ENCODE data around the gene CDCA3. TPM values are rescaled to one million over a fixed set of nuclear protein-coding genes. Genes with fewer than 3 reads are reported as not detected.
A peak's percentile ranks its signal among the peaks of the same experiment; 100 is the strongest.

Gene CDCA3
- total RNA-seq, 1 donor from 2014 or later, result 5.2 TPM

- peaks cover 22% of the 10 kb centered on the region for H3K9me3 Mint-ChIP-seq (ENCODE audit: unreplicated experiment)
- H3K27me3 Mint-ChIP-seq (ENCODE audit: unreplicated experiment), result peaks cover 18% of the 10 kb centered on the region
- H3K36me3 Mint-ChIP-seq (ENCODE audit: unreplicated experiment), result peaks cover 11% of the 10 kb centered on the region
Observed at GRCh38 chr12:6830999-6831398, 20.1 kb downstream of the CDCA3 start.

GRCh38 chr12:6830286-6830890, 20.7 kb downstream of the CDCA3 start:
- peak; percentile 10 for DNase-seq
- Mint-ChIP-seq H3K36me3 (ENCODE audit: unreplicated experiment) (peaks cover 11% of the 10 kb centered on the region), H3K9me3 (ENCODE audit: unreplicated experiment) (peaks cover 22% of the 10 kb centered on the region), H3K4me1 (ENCODE audit: low read depth, unreplicated experiment) (peaks cover 28% of the 10 kb centered on the region), H3K27ac (ENCODE audit: unreplicated experiment) (peak overlapping the region; percentile 54), H3K27me3 (ENCODE audit: unreplicated experiment) (peaks cover 21% of the 10 kb centered on the region), H3K4me3 (ENCODE audit: unreplicated experiment) (peak overlapping the region; percentile 98)
- no peak for TF ChIP-seq CTCF (IDR thresholded peaks at IDR 0.05; ENCODE audit: partially characterized antibody, unreplicated experiment)

More at GRCh38 chr12:6830999-6831398, 20.1 kb downstream of the CDCA3 start:
- no peak for TF ChIP-seq CTCF (IDR thresholded peaks at IDR 0.05; ENCODE audit: partially characterized antibody, unreplicated experiment)
- DNase-seq, result peak; percentile 9
- peaks cover 27% of the 10 kb centered on the region for H3K4me1 Mint-ChIP-seq (ENCODE audit: low read depth, unreplicated experiment)
- H3K4me3 Mint-ChIP-seq (ENCODE audit: unreplicated experiment), result peak overlapping the region; percentile 83
- H3K27ac Mint-ChIP-seq (ENCODE audit: unreplicated experiment), result peak overlapping the region; percentile 54

GRCh38 chr12:6829536-6830220, 21.4 kb downstream of the CDCA3 start:
- no peak for TF ChIP-seq CTCF (IDR thresholded peaks at IDR 0.05; ENCODE audit: partially characterized antibody, unreplicated experiment)
- Mint-ChIP-seq H3K4me1 (ENCODE audit: low read depth, unreplicated experiment) (peaks cover 34% of the 10 kb centered on the region), H3K27me3 (ENCODE audit: unreplicated experiment) (peaks cover 27% of the 10 kb centered on the region), H3K36me3 (ENCODE audit: unreplicated experiment) (peaks cover 16% of the 10 kb centered on the region), H3K4me3 (ENCODE audit: unreplicated experiment) (peak overlapping the region; percentile 98), H3K27ac (ENCODE audit: unreplicated experiment) (peak overlapping the region; percentile 97), H3K9me3 (ENCODE audit: unreplicated experiment) (peaks cover 23% of the 10 kb centered on the region)
- peak; percentile 34 for DNase-seq

GRCh38 chr12:6828781-6829535, 22.1 kb downstream of the CDCA3 start:
- H3K4me1 Mint-ChIP-seq (ENCODE audit: low read depth, unreplicated experiment), result peaks cover 38% of the 10 kb centered on the region
- DNase-seq, result peak; percentile 75
- H3K9me3 Mint-ChIP-seq (ENCODE audit: unreplicated experiment), result peaks cover 28% of the 10 kb centered on the region
- H3K27me3 Mint-ChIP-seq (ENCODE audit: unreplicated experiment), result peaks cover 31% of the 10 kb centered on the region
- TF ChIP-seq CTCF (IDR thresholded peaks at IDR 0.05; ENCODE audit: partially characterized antibody, unreplicated experiment), result peak; percentile 10
- peak overlapping the region; percentile 97 for H3K27ac Mint-ChIP-seq (ENCODE audit: unreplicated experiment)
- peaks cover 12% of the 10 kb centered on the region for H3K36me3 Mint-ChIP-seq (ENCODE audit: unreplicated experiment)
- peak overlapping the region; percentile 98 for H3K4me3 Mint-ChIP-seq (ENCODE audit: unreplicated experiment)
